ENCODE results near the gene ATF5.
"Not testable (repeated sequence)": the region's sequence is repeated elsewhere in the genome, so short reads cannot be mapped to it uniquely, and the experiment has no call there.

Gene ATF5

GRCh38 chr19:49950956-49951526, 22.0 kb downstream of the ATF5 start:
- no peak for DNase-seq

- DNase-seq, result no peak
Observed at GRCh38 chr19:49951806-49952478, 22.9 kb downstream of the ATF5 start.

GRCh38 chr19:49952479-49952836, 23.5 kb downstream of the ATF5 start:
- DNase-seq, result no peak

- no peak for DNase-seq
Observed at GRCh38 chr19:49952906-49953305, 23.9 kb downstream of the ATF5 start.

- DNase-seq, result no peak
Observed at GRCh38 chr19:49953416-49953815, 24.4 kb downstream of the ATF5 start.

GRCh38 chr19:49954092-49954829, 25.3 kb downstream of the ATF5 start:
- DNase-seq, result peak; percentile 80 to 82

- DNase-seq, result no peak
Observed at GRCh38 chr19:49954933-49955332, 25.9 kb downstream of the ATF5 start.

GRCh38 chr19:49956115-49956495, 27.1 kb downstream of the ATF5 start:
- DNase-seq, result no peak

- no peak for DNase-seq
Observed at GRCh38 chr19:49957262-49957915, 28.4 kb downstream of the ATF5 start.

GRCh38 chr19:49958144-49958543, 29.1 kb downstream of the ATF5 start:
- not testable (repeated sequence) for DNase-seq

- not testable (repeated sequence) for DNase-seq
Observed at GRCh38 chr19:49958596-49958995, 29.6 kb downstream of the ATF5 start.

GRCh38 chr19:49959892-49960291, 30.9 kb downstream of the ATF5 start:
- DNase-seq, result not testable (repeated sequence)

- DNase-seq, result not testable (repeated sequence)
Observed at GRCh38 chr19:49960980-49961379, 32.0 kb downstream of the ATF5 start, which contains the start of gene SIGLEC11. TSS of gene SIGLEC11 (minus strand) at chr19:49961172. CDS start at chr19:49961081, 91 bp downstream.

- DNase-seq, result no peak
Observed at GRCh38 chr19:49968279-49968922, 39.4 kb downstream of the ATF5 start.

- DNase-seq, result not testable (repeated sequence)
Observed at GRCh38 chr19:49969355-49969754, 40.4 kb downstream of the ATF5 start.

- DNase-seq, result no peak
Observed at GRCh38 chr19:49971991-49972411, 43.0 kb downstream of the ATF5 start.

GRCh38 chr19:49972841-49973240, 43.8 kb downstream of the ATF5 start:
- DNase-seq, result no peak

GRCh38 chr19:49973987-49974386, 45.0 kb downstream of the ATF5 start:
- no peak for DNase-seq

- no peak for DNase-seq
Observed at GRCh38 chr19:49975051-49975450, 46.0 kb downstream of the ATF5 start.

- no peak for DNase-seq
Observed at GRCh38 chr19:49976496-49976895, 47.5 kb downstream of the ATF5 start.

GRCh38 chr19:49977076-49977475, 48.1 kb downstream of the ATF5 start:
- no peak for DNase-seq

GRCh38 chr19:49977881-49978280, 48.9 kb downstream of the ATF5 start:
- DNase-seq, result no peak

GRCh38 chr19:49978324-49978723, 49.3 kb downstream of the ATF5 start:
- no peak for DNase-seq

Data from NCI-H526 (cell line).